Activated naive CD4-positive, alpha-beta T cell treated with Interleukin-2 at 50 U/mL for 16 hours (primary cell): Measurements from ENCODE around the gene CD22.

Experiments
- DNase-seq: peaks from one replicate; pipeline ENCODE4 v3.0.0-alpha.2; 2020

CD22 gene

DNA sequence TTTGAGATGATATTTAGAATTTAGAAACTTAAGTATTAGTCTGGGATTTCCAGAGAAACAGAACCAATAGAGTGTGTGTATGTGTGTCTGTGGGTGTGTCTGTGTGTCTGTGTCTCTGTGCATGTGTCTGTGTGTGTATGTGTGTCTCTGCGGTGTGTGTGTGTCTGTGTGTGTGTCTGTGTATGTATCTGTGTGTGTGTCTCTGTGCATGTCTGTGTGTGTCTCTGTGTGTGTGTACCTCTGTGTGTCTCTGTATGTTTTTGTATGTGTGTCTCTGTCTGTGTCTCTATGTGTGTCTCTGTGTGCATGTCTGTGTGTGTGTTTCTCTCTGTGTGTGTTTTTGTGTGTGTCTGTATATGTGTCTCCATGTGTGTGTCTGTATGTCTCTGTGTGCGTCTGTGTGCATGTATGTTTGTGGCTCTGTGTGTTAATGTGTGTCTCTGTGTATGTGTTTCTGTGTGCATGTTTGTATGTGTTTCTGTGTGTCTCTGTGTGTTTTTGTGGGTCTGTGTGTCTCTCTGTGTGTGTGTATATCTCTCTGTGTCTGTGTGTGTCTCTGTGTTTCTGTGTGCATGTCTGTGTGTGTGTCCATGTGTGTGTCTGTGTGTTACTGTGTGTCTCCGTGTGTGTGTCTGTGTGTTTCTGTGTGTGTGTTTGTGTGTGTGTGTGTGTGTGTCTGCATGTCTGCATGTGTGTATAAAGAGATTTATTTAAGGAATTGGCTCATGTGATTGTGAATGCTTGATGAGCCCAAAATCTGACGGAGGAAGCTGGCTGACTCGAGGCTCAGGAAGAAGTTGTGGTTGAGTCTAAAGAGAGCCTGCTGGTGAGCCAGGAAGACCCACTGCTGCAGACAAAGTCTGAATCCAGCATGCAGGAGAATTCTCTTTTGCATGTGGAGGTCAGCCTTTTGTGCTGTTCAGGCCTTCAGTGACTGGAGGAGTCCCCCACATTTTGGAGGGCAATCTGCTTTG lies 64.0 kb downstream of the CD22 start:
- no peak for DNase-seq

GRCh38 chr19:35395382-35396199 lies 66.6 kb downstream of the CD22 start:
- no peak for DNase-seq

DNA sequence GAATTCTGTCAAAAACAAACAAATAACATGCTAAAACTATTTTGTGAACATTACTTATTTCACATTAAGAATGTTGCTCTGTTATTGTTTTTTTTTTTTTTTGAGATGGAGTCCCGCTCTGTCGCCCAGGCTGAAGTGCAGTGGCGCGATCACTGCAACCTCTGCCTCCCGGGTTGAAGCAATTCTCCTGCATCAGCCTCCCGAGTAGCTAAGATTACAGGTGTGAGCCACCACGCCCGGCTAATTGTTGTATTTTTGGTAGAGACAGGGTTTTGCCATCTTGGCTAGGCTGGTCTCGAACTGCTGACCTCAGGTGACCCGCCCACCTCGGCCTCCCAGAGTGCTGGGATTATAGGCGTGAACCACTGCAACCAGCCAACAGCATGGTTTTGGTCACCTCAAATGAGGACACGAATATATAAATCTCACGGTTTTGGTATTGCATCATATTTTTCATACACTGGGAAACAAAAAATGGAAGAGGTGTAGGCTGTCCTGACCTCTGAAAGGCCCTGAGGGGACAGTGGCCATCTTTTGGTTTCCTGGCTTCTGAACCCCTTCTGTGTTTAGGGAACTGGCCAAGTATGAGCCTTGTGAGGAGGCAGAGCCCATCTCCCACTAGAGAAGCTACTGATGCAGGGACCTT lies 67.4 kb downstream of the CD22 start:
- no peak for DNase-seq
